Activated CD8-positive, alpha-beta memory T cell treated with anti-CD3 and anti-CD28 coated beads, Interleukin-2, amount 50 U/mL, for 4 hours (primary cell): ENCODE results near the gene PDGFA.
A peak's percentile ranks its signal among the peaks of the same experiment; 100 is the strongest.

Source experiments
- DNase-seq: peaks from one replicate; pipeline ENCODE4 v3.0.0-alpha.2; 2020

The PDGFA gene

DNA sequence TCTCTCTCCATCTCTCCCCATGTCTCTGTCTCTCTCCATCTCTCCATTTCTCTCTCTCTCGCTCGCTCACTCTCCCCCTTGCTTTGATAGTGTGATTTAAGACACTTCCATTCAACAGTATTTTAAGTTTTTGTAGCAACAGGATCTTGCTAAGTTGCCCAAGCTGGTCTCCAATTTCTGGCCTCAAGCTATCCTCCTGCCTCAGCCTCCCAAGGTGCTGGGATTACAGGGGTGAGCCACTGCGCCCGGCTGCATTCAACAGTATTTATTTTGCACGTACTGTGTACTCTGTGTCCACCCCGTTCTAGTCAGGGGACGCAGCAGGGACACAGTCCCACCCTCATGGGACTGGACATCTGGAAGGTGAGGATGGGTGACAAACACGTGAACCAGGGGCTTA lies 14.4 kb upstream of the PDGFA start:
- DNase-seq = no peak

DNA sequence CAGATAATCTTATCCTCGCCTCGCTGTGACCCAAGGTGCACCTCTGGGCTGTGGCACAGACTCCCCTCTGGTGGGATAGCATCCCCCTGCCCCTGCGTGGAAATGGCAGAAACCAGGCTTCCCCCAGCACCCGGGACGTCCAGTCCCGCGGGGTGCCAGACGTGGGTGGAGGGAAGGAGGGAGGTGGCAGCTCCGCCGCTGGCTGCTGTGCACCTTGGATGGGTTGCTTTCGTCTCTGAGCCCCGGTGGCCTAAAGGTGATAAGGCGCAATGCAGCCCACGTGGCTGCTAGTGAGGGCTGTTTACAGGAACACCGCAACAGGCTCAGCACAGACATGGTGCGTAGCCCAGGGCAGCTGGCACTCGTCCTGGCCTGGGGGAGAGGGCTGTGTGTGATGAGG lies 13.6 kb upstream of the PDGFA start:
- DNase-seq = no peak

DNA sequence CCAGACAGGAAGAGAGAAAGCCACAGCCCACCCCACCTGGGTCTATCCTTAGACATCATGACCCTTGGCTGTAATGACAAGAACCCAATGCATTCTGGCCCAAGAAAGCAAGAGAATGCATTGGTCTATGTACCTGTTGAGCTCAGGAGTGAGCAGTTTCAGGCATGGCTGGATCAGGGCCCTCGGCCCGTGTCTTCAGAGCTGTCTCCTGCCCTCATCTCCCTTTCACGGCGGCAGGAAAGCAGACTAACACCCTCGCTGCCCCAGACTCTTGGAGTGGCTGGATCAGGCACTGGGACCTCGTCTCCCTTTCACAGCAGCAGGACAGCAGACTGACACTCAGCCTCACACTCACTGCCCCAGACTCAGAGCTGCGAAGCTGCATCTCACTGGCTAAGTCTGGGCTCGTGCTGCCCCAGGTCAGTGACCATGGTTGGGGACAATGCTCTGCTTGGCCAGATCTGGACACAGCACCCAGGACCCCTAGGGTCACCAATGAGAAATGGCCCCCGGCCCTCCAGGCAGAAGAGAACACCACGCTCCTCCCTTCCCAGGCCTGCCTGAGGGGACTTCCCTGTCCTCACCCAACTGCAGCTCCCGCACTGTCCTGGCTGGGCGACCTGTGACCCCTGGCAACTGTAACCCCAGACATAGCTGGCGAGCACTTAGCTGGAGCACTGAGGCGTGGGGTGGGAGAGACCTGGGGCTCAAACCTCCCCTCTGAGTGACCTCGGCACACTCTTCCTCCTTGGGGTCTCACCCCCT lies 12.9 kb upstream of the PDGFA start:
- DNase-seq = no peak

DNA sequence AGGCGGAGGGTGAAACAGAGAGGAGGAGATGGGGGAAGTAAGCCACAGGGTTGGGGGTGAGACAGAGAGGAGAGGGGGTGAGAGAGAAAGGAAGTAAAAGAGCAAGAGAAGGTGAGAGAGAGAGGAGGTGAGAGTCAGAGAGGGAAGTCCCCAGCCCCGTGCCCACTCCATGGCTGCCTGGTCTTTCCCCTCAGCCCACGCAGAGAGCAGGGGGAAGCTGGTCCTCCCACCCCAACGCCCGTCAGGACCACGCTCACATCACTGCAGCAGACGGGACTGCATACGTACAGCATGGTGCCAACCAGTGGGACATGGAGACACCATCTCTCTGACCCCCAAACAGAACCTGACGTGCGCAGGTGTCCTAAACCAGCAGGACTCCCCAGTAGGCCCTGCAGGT lies 12.1 kb upstream of the PDGFA start:
- no peak for DNase-seq

DNA sequence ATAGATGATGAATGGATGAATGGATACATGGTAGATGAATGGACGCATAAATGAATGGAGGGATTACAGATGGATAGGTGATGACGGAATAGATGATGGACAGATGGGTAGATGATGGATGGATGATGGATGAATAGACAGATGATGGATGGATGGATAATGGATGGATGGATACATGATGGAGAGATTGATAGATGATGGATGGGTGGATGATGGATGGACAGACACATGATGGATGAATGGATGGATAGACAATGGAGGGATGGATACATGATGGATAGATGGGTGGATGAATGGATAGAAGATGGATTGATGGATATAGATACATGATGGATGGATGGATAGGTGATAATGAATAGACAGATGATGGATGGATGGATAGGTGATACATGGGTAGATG lies 8.8 kb upstream of the PDGFA start:
- DNase-seq = no peak

DNA sequence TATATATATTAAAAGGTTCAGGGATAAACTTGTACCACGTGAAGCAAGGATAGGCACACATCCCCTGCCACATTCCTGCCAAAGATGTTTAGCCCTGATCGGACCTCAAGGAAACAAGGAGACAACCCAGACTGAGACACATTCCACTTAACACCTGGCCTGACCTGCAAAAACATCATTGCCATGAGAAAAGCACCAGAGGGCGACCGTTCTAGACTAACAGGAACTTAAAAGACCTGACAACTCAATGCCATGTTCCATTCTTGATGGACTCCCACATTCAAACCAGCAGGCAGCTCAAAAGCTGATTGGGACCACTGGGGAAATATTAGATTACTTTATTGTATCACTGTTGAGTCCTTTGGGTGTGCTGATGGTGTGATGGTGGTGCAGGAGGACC lies 8.1 kb upstream of the PDGFA start:
- DNase-seq = no peak

DNA sequence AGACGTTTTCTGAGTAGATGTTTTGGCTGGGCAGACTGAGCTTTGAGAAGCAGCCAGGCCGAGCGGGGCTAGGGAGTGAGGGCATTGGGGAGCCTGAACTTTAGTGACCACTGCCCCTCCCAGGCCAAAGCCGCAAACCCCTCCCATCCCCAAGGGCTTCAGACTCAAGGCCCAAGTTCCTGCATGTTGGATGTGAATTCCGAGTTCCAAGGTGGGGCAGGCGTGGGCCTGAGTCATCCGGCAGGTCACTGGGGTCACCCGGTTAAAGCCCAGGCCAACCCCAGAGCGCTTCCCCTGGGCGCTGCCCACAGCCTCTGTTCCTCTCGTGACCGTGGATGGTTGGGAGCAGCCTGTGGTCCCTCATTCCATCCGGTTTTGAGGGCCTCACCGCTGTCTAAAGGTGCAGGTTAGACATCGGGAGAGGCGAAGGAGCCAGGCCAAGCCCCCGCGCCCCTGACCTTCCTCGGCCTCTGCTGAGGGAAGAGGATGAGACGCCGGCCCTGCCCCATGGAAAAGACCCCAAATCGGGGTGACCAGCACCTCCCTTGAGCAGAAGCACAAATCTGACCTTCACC lies 6.9 kb upstream of the PDGFA start:
- DNase-seq = no peak

DNA sequence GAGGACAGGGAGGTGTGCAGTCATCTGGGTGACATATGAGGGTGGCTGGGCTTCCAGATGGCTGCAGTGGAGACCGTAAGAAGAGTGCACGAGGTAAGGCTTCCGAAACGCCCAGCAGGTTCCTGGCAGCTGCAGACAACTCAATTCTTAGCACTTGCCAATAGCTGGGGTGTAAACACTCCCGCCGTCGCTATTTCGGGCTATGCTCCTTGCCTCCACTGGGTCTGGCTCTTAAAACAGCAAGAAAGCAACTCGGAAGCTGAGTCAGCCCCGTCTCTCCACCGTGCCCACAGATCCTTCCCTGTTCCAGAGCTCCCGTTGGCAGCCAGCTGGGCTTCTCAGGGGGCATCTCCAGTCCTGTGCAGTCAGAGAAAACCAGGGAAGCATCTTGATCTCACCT lies 6.1 kb upstream of the PDGFA start:
- no peak for DNase-seq

DNA sequence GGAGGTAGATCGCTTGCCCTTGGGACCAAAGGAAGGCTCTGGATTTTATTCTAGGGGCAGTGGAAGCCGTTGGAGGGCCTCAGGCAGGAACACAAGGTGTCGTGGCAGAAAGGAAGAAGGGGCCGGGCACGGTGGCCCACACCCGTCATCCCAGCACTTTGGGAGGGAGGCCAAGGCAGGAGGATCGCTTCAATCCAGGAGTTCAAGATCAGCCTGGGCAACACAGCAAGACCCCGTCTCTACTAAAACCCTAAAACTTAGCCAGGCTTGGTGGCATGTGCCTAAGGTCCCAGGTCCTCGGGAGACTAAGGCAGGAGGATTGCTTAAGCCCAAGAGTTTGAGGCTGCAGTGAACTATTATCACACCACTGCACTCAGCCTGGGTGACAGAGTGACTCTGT lies 5.2 kb upstream of the PDGFA start:
- DNase-seq = no peak

DNA sequence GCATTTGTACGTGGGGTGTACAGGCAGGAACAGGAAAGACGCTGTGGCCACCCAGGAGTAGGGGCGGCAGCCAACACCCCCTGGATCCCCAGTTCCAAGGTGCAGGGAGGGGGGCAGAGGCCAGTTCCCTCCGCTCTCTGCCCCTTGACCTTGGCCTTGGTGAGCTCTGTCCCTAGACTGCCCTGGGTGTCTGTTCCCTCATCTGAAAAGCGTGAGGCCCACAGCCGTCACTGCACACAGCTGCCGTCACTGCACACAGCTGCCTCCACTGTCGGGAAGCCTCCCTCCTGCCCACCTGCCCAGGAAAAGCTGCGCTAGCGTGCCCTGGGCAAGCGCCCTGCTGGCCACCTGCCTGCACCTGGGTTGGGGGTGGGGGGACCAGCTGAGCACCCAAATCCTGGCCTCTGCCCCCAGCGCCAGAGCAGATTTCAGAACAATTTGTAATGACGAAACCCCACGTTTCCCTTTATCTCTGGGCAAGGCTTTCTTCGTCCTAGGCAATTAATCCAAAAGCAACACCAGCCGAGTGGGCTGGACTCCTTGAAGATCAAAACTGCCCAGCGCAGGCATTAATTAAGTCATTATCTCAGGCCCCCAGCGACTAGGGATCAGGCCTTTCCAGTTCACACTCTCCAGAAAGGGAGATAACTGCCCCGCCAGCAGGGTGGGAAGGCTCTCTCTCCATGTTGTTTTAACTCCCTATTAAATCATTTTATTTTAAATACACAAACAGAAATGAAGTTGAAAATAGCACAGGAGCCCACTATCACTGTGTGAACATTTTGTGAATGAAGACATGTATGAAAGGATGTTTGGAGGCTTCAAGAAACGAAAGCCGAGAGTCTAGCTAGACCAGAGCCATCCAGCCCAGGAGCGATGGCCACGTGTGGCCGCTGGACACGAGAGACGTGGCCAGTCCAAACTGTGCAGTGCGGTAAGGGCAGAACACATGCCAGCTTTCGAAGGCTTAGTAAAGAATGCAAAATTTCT lies 4.0 kb upstream of the PDGFA start:
- no peak for DNase-seq

DNA sequence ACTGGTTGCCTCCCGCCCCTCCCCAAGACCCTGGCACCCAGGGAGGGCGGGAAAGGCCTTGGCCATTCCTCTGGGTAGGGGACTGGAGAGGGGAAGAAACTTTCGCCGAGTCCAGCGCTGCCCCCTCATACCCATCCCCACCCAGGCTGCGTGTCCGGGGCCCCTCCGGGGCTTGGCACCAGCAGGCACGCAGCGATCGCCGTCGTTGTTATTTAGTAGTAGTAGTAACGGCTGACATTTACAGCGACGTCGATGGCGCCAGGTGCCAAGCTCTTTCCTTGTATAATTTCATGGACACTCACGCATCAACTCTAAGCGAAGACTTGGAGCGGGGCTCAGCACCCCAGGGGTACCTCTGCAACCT lies 3.3 kb upstream of the PDGFA start:
- no peak for DNase-seq

DNA sequence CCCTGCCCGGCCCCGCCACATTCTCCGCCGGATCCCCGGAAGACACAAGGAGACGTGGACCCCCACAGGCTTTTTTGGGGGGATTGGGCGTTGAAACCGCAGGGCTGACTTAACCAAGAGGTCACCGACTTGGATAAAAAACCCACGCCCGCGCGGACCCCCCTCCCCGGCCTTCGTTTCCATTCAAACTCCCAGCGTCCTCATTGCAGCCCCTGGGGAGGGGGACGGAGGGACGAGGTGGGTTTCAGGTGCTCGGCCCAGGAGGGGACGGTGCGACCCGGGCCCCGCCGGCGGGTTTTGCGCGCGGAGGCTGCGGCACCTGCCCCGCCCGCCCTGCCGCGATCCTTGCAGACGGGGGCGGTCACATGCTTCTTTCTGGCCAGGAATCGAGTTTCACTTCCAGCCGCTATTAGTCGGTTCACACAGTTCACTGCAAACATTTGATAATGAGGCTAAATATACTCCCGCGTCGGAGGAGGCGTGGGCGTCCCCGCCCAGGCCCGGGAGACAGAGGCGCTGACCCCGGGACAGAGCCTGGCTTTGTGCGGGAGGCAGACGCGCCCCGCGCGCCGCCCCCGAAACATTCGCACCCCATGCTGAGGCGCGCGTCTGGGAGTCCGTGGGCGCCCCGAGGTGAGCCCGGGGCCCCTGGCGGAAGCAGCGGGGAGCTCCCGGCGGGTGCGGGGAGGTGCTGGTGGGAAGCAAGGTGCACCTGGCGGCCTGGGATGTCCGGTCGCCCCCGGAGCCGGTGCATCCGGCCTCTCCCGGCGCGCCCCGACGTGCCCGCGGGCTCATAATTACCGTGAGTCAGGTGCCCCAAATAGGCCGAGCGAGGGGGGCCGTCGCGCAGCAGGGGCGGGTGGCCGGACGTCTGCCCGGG lies 2.7 kb upstream of the PDGFA start:
- no peak for DNase-seq

DNA sequence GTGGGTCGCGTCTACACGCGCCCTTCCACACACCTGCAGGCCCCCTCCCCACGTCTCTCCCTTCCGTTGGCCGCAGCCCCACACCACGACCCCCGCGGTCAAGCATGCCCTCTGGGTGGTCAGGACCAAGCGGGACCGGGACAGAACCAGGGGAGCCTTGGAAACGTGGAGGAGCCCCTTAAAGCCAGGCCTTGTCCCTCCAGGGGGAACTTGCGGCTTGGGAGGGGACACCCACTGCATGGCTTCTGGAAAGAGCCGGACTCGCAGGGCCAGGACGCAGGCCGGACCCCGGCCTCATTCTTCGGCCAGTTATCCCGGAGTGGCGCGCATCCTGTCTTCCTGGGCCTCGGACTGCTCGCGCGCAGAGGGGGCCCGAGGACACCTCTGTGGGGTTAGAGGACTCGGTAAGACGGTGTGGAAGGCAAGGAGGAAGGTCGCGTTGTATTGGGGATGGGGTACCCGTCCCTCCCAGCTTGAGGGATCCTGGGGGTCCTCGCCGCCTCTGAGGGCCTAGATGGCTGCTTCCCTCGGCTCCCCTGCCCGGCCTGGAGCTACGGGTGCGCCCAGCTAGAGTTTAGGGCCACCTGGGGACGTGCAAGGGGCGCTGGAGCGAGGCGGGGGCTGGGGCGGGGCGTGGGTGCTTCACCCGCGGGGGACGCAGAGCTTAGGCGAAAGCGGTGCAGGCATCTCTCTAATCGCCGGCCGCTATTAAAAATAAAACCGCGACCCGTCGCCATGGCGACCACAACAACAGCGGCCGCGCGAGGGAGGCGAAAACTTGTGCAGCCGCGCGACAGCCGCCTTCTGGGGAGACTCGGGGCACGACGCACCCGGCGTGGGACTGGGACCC lies 1.8 kb upstream of the PDGFA start:
- DNase-seq = no peak

DNA sequence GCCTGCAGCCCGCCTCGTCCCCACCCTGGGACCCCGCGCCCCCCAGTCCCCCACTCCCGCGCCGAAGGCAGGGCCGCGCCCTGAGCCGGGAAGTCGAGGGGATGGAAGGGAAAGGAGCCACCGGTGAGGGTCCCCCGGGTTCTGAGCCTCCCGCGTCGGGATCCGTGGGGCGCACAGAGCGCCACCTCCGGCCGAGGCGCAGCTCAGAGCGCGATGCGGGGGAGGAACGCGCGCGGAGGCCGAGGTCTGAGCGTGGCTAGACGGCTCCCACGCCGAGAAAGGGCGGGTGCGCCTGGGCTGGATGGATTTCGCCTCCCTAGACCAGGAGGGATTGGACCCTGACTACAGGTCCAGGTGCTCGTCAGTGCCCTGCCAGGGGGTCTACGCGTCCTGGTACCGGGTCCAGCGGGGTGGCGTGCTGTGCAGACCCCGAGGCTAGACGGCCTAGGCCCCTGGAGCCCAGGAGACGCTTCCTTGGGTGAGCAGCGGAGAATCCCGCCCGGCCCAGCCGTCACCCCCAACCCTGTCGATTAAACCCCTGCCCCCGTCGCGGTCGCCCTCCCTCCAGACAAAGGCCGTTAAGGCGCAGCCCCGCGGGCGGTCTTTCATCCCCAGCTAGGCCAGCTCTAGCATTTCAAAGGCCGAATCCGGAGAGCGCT lies 986 bp upstream of the PDGFA start:
- no peak for DNase-seq

DNA sequence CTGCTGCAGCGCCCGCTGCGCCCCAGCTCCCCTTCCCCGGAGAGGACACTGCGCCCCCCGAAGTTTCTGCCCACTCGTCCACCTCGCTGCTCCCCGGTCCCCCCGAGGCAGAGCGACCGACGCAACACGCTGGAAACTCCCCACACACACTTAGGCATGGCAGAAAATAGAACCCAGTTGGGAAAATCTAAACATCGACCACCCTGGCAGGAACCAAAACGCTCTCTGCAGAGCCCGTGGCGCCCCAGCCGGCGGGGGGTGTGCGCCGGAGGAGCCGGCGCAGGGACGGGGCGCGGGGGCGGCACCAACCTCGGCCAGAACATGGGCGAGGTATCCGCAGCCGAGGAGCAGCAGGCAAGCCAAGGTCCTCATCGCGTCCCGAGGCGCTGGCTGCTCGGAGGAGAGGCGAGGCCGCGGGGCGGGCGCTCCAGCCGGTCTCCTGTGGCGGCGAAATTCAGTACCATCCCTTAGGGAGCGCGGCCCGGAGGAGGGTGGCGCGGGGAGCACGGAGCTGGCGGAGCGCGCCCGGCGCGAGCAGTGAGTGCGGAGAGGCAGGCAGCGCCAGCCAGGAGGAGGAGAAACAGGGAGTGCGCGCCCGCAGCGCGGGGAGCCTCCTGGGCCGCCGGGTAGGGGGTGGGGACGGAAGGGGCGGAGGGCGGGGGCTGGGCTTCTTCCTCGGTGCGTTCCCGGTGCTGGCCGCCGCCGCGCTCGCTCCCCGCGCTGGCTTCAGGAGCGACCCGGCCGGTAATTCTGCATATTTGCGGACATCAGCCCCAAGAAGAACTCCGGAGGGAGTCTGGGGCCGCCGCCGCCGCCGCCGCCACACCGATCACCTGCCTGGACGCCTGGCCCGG lies 789 bp downstream of the PDGFA start:
- peak; percentile 35 for DNase-seq

DNA sequence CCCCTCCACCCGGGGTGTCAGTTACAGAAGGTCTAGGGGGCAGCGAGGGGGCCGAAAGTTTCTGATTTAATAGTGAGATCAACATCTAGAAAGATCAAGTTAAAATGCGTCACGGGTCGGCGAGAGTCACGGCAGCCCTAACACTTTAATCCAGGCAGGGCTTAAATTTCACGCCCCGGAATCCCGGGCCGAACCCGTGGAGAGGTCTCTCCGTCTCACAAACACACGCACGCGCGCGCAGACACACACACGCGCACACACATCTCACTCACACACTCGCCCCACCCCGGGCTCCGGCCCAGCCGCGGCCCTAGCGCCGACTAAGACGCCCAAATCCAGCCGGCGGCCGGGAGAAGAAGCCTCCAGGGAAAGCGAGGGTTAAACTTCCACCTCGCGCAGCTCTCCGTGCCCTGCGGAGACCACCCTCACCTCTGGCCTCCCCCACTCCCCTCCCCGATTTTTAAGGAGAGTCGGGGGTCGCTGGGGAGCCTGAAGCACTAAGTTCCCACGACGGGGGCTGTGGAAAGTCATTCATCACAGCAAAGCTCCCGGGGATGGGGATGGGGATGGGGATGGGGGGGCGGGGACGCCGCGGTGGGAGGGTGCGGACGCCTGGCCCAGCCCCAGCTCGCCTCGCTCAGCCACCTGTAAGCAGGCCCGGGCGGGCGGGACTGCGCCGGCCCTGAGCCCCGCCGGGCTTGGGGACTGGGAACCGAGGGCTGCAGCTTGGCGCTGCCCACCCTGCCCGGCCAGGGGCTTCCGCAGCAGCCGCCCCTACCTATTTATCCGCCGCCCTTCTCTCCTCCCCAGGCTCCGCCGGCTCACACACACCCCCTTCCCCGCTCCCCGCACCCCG lies 1.6 kb downstream of the PDGFA start:
- DNase-seq = no peak

DNA sequence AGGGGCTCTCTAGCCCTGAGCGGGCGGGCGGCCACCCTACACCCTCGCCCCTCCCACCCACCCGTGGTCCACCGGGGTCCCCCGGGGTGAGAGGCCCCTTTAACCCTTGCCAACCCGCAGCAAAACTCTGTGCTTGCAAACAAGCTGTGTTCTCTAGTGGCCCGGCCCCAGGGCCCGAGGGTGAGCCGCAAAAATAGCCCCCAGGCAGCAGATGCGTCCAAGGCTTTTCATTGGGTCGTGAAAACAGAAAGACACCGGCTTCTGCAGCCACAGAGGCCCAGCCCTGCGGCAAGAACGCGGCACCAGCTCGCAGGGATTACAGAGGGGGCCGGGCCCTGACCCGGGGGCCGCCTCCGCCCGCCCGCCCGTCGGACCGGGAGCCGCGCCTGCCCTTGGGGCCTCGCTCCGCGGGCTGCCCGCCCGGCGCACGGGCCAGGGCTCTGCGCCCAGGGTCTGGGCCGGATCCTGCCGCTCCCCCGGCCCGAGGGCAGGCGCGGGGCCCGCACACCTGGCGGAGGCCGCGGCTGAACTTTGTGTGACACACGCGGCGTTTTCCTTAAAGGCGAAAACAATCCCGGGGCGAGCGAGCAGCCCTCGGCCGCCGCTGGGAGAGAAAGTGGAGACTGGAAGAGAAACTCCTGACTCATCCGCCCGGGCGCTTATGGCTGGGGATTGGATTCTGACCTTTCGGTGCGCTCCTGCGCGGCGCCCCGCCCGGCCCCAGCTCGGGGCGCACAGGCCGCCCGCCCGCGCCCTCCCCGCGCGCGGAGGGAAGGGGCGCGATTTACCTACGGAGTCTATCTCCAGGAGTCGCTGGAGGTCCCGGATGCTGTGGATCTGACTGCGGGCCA lies 2.8 kb downstream of the PDGFA start:
- no peak for DNase-seq

DNA sequence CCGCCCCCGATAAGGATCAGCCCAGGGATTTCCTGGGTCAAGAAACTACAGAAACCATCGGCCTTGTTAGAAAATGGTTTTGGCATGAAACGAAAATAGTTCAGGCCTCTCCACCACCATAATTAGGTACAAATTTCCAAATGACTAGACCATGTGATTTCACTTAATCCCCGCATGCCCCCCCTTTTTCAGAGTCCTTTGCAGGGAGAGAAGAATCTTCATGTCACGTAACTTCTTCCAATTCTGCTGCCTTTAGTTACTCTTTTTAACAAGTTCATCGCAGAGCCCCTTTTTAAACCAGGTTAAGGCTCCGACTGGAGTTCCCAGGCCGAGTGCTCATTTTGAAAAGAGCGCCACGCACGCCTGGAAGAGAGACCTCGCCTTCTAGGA lies 3.4 kb downstream of the PDGFA start:
- no peak for DNase-seq
